Adipocyte (in vitro differentiated cells): ENCODE results near the gene HACD2.

Source experiments
- DNase-seq: peaks from one replicate; pipeline ENCODE4 v3.0.0-alpha.2; 2015; ENCODE audit warnings: low read depth
- H3K27me3 ChIP-seq: replicated peaks from 2 replicates; pipeline ENCODE4 v1.7.0; 2013; ENCODE audit warnings: mild to moderate bottlenecking, low read length, moderate library complexity; ENCODE audit not compliant: control insufficient read depth, insufficient read depth
- H3K36me3 ChIP-seq: 2 replicates; pipeline ENCODE4 v1.7.0; 2013; ENCODE audit warnings: low read length, mild to moderate bottlenecking, moderate library complexity; ENCODE audit not compliant: control insufficient read depth, insufficient read depth, severe bottlenecking
- H3K4me1 ChIP-seq: 2 replicates; pipeline ENCODE4 v1.7.0; 2013; ENCODE audit warnings: mild to moderate bottlenecking, low read length, moderate library complexity; ENCODE audit not compliant: control insufficient read depth, insufficient read depth
- H3K4me3 ChIP-seq: 2 replicates; pipeline ENCODE4 v1.7.0; 2013; ENCODE audit warnings: mild to moderate bottlenecking, low read length, moderate library complexity
- H3K9ac ChIP-seq: 2 replicates; pipeline ENCODE4 v1.7.0; 2013; ENCODE audit warnings: mild to moderate bottlenecking, low read length, moderate library complexity
- H3K9me3 ChIP-seq: 2 replicates; pipeline ENCODE4 v1.7.0; 2013; ENCODE audit warnings: mild to moderate bottlenecking, low read length, moderate library complexity; ENCODE audit not compliant: control insufficient read depth

Gene HACD2, protein sequence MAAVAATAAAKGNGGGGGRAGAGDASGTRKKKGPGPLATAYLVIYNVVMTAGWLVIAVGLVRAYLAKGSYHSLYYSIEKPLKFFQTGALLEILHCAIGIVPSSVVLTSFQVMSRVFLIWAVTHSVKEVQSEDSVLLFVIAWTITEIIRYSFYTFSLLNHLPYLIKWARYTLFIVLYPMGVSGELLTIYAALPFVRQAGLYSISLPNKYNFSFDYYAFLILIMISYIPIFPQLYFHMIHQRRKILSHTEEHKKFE

DNA sequence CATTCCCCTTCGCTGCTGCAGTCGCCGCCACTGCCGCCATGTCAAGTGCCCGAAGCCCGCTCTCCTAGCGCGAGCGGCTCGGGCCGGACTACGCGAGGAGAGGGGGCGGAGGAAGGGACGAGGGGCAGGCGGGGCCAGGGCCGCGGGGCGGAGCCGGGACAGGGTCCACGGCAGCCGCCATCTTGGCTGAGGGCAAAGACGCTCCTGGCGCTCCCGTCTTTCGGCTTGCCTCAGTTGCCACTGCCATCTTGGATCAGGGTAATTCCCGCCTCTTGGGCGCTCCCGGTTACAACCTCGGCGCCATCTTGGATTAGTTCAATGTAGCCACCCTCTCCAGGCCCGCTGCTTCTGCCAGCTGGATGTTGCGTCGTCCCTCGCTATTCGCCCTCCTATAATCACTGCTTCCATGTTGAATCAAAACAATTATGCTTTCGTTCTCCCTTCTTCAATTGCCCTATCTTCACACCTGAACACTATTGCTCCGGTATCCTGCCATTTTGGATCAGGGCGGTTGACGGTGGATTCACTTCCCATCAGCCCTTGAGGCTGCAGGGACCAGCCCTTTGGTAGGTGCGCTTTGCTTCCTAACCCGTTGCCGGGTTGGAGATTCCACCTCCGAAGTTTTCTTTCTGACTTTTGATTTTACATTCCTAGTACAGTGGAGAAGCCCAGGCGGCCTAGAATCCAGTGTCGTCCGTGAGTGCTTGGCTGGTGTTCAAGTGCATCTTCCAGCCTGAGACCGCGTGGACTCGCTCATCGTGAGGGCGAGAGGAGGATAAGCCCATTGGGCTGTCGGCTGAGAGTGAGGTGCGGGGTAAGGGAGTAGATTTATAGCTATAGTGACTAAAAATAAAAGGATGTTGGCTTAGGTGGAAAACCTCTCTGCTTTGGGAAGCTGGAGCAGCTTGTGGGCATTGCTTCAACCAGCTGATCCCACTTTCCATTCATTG is at the start of gene HACD2:
Gene HACD2, minus strand, starts transcription at position 66 of the 950 bp plus-strand sequence. Its CDS starts 26 bp downstream, at position 40.
- Histone ChIP-seq H3K4me3 (peak within 1 kb of the TSS; percentile 96), H3K27me3 (no peaks in the 10 kb centered on the region), H3K4me1 (peaks cover 37% of the 10 kb centered on the region), H3K9ac (peak within 1 kb of the TSS; percentile 95), H3K36me3 (peaks cover 22% of the 10 kb centered on the region), H3K9me3 (no peaks in the 10 kb centered on the region)
- peak; percentile 99 for DNase-seq

DNA sequence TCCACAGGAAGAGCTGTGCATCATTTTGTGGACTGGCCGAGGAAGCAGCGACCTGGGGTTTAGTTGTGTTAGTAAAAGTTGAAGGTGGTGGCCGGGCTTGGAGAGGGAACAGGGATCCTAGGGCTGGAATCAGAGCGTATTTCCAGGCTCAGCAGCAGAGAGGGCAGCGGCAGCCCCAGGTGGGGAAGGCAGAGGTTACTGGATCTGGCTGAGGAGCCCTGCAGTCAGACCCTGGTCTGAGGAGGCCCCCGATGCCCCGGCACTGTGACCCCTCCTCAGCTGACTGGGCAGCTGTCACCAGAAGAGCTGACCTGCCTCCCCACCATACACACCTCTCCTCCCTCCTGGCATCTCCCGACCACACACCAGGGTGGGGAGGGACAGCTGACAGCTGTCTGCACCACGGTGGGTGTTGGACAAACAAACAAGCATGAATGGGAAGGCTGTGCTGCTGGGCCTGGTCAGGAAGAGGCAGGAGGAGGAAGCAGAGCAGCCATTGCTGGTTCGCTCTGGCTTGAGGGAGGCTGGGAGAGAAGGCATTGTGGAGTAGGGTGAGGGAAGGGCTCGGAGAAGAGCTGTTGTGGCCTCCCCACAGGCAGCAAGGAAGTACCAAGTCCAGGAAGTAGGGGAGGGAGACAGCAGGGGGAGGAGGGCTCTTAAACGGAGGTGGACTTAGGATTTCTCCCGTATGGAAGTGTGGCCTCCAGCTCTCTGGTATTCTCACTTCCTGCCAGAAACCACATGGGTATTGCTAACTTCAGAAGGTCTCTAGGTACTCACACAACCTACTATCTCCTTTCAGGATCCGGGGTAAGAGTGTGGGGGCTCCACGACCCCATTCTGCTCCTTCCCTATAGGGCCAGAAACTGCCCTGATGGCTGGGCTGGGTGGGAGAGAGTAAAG is 49.5 kb upstream of the HACD2 start:
- H3K36me3 ChIP-seq, result peaks cover 33% of the 10 kb centered on the region
- peak overlapping the region; percentile 28 for H3K4me3 ChIP-seq
- no peaks in the 10 kb centered on the region for H3K27me3 ChIP-seq
- H3K9me3 ChIP-seq, result no peaks in the 10 kb centered on the region
- peaks cover 54% of the 10 kb centered on the region for H3K4me1 ChIP-seq
- DNase-seq, result no peak
- peak overlapping the region; percentile 81 for H3K9ac ChIP-seq

DNA sequence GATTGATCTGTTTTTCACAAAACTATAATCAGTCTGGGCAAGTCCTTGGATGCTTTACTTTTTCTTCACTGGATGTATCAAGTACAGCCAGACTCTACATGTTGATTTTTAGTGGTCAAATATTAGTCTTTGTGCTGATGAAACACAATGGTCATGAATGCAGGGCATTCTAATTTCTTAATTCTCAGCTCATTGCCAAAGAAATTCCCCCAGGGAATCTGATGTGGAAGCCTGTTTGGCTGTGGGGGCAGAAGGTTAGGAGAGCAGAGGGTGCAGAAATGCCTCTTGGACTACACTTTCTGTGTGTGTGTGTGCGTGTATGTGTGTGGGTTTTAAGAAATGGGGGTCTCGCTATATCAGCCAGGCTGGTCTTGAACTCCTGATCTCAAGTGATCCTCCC is 48.7 kb upstream of the HACD2 start:
- peaks cover 54% of the 10 kb centered on the region for H3K4me1 ChIP-seq
- peaks cover 33% of the 10 kb centered on the region for H3K36me3 ChIP-seq
- H3K9ac ChIP-seq, result peak overlapping the region; percentile 81
- no peaks in the 10 kb centered on the region for H3K9me3 ChIP-seq
- H3K27me3 ChIP-seq, result no peaks in the 10 kb centered on the region
- peak overlapping the region; percentile 28 for H3K4me3 ChIP-seq
- DNase-seq, result peak; percentile 52

DNA sequence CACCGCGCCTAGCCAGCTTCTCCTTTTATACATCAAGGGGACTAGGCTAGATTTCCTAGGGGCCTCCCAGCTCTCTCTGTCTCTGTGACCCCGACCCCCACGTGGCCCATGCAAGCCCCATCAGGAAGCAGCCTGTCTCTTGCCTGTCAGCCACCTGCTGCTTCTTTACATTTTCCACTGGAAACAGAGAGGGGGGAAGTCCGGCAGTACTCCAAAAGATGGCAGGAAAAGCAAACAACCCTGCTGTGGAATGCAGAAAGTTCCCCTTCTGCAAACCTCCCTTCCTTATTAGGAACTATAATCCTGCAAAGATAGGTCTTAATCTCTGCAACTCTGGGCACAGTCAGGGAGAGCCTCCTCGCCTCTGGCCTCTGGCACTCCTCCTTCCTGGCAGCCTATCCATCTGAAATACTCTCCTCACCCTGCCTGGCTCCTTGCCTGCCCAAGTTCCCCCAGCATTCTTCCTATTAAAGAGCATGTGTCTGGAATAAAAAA is 47.4 kb upstream of the HACD2 start:
- no peaks in the 10 kb centered on the region for H3K27me3 ChIP-seq
- H3K4me1 ChIP-seq, result peaks cover 54% of the 10 kb centered on the region
- peak; percentile 73 for DNase-seq
- H3K9me3 ChIP-seq, result no peaks in the 10 kb centered on the region
- no peak overlapping the region for H3K4me3 ChIP-seq
- peaks cover 37% of the 10 kb centered on the region for H3K36me3 ChIP-seq
- H3K9ac ChIP-seq, result peak overlapping the region; percentile 81

DNA sequence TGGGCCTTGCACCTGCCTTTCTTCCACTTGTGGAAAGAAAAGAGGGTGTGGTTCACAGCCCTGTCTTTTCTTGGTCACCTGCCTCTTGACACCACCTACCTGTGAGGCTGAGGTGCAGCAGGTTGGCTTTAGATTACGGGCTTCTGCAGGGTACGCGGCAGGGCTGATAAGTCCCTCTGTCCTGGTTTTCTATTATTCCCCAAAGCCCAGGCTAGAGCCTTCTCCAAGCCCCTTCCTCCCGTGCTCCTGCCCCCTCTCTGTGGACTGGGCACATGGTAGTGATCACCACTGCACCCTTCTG is 44.8 kb upstream of the HACD2 start:
- Histone ChIP-seq H3K36me3 (peaks cover 55% of the 10 kb centered on the region), H3K4me1 (peaks cover 32% of the 10 kb centered on the region), H3K9ac (no peak overlapping the region), H3K27me3 (no peaks in the 10 kb centered on the region), H3K4me3 (no peak overlapping the region), H3K9me3 (no peaks in the 10 kb centered on the region)
- DNase-seq, result no peak

DNA sequence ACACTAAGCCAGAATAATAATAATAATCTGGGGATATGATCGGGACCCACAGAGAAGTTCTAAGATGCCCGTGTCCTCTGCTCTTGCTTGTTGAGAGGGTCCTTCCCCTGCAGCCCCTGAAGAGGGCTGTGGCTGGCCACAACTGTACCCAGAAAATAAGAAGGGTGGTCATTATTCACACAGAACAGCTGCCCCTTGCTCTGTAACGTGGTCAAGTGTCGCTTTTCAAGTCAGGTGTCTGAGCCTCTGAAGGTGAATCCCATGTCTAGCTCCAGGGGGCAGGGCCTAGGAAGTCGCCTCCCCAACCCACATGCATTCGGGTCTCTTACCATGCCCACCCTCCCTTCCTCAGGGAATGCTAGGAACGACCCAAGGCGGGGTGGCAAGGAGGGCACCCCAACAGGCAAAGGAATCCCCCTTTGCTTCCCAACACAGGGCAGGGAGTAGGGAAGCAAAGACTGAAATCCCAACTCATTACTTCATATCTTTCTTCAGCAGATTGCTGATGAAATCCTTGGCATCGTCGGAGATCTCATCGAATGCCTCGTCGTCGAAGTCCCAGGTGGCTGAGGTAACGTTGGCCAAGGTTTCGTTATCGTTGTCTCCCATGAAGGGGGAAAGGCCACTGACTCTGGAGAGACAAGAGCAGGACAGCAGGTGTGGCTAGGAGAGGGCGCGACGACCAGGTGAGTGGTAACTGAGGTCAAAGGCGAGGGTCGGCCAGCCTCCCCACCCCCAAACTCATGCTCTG is 44.3 kb upstream of the HACD2 start:
- Histone ChIP-seq H3K9me3 (no peaks in the 10 kb centered on the region), H3K9ac (no peak overlapping the region), H3K4me1 (peaks cover 27% of the 10 kb centered on the region), H3K27me3 (no peaks in the 10 kb centered on the region), H3K4me3 (no peak overlapping the region), H3K36me3 (peaks cover 60% of the 10 kb centered on the region)
- no peak for DNase-seq

DNA sequence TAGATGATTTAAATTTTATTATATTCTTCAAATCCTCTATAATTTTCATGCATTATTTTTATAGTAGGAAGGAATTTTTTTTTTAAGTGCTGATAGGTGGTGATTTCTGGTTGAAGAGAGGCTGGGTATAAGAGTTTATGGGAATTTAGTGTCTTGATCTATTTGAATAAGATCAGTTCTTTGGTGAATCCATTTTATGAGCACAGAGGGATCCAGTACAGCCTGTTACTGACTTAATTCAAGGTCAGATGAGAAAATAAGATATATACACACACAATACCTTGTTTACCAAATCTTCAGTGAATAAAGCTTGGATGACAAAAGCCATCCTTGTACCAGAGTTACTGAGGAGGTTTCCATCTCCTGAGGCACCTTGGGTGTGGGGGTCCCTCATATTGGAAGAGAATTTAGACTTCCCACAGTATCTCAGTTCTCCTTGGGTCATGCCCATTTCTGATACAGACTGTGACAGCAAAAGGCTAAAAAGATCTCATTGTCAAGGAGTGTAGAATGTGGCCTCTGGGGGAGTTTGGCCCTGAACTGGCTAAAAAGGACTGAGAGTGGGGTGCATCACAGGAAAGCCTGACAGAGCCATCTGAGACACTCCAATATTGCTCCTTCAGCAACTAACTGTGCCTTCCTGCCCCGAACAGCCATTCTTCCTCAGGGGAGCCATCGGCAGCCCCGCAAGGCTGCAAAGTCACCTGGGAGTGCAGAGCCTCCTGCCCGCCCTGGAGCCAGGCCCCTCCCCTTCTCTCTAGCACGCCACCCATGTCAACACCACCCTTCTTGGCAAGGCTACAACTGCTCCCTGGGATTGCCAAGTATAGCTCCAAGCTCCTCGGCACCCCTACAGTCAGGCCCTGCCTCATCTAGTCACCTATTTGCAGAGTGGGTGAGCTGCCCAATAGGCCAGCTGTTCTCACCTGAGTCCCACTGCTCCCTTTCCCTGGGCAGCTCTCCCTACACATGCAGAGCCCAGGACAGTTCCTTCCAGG is 43.1 kb upstream of the HACD2 start:
- no peak for DNase-seq
- Histone ChIP-seq H3K9me3 (no peaks in the 10 kb centered on the region), H3K27me3 (no peaks in the 10 kb centered on the region), H3K36me3 (peaks cover 61% of the 10 kb centered on the region), H3K4me3 (no peak overlapping the region), H3K9ac (no peak overlapping the region), H3K4me1 (peaks cover 21% of the 10 kb centered on the region)

DNA sequence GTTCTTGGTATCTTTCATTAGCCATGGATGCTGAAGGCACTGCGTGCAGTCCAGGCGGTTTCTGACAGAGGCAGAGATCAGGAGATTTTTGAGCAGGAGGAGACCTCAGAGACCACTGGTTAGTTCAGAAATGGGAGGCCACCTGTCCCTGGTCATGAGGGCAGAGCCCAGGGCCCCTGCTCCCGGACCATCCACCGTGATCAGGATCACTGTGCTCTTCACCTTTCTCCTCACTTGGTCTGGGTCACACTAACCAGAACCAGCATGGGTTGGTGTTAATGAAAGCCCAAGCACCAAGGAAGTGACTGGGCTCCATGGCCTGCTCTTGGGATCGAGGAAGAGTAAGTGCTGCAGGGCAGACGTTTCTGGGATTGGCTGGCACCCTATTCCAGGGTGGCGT is 42.0 kb upstream of the HACD2 start:
- H3K9ac ChIP-seq, result no peak overlapping the region
- H3K4me3 ChIP-seq, result no peak overlapping the region
- peaks cover 67% of the 10 kb centered on the region for H3K36me3 ChIP-seq
- no peak for DNase-seq
- no peaks in the 10 kb centered on the region for H3K9me3 ChIP-seq
- peaks cover 17% of the 10 kb centered on the region for H3K4me1 ChIP-seq
- no peaks in the 10 kb centered on the region for H3K27me3 ChIP-seq

DNA sequence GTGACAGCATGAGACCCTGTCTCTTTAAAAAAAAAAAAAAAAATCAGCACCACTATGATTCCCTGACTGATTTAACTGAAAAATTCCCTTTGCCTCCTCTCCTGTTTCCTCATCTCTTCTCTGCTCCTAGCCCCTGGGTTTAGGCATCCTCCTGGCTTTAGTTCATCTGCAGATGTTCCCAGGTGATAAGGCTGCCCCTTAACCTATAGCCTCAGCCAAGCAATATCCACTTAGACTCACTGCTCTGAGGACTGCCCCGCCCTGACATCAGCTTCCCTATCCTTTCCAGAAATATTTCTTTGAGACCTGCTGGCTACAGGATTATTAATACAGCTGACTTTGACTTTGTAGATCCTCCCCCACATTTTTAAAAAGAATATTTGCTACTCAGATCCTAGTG is 39.4 kb upstream of the HACD2 start:
- no peaks in the 10 kb centered on the region for H3K27me3 ChIP-seq
- H3K9ac ChIP-seq, result no peak overlapping the region
- H3K9me3 ChIP-seq, result no peaks in the 10 kb centered on the region
- DNase-seq, result no peak
- peaks cover 57% of the 10 kb centered on the region for H3K36me3 ChIP-seq
- no peak overlapping the region for H3K4me3 ChIP-seq
- H3K4me1 ChIP-seq, result peaks cover 27% of the 10 kb centered on the region
